Esophagus squamous epithelium (tissue), 5 donors: ENCODE measurements around the gene SPDL1. TPM values are rescaled to one million over a fixed set of nuclear protein-coding genes. Genes with fewer than 3 reads are reported as not detected.

Source experiments
- DNase-seq: peaks from one replicate; lab custom pipeline; 2025; lab: John Stamatoyannopoulos, UW
- H3K27ac ChIP-seq, 4 donors: fragments of 200-600 bp; sonication (generic); one replicate each; pipeline ENCODE4 v1.5.1; 2016 to 2019; ENCODE audit warnings: mild to moderate bottlenecking in 1 of 4
- H3K27me3 ChIP-seq, 4 donors: fragments of 200-600 bp; sonication (generic); 1 replicate in 3 of 4; 2 replicates in 1 of 4; pipeline versions ENCODE4 v1.5.1 to v1.6.0; 2017 to 2021; ENCODE audit warnings: antibody characterized with exemption in 1 of 4
- H3K36me3 ChIP-seq, 3 donors: fragments of 200-600 bp; sonication (generic); one replicate each; pipeline ENCODE4 v1.5.1; 2016 to 2019
- H3K4me1 ChIP-seq, 3 donors: fragments of 200-600 bp; sonication (generic); one replicate each; pipeline ENCODE4 v1.5.1; 2017 to 2019
- H3K4me3 ChIP-seq, 4 donors: fragments of 200-600 bp; sonication (generic); 1 replicate in 3 of 4; 2 replicates in 1 of 4; pipeline ENCODE4 v1.5.1; 2016 to 2019; ENCODE audit warnings: mild to moderate bottlenecking in 2 of 4, moderate library complexity in 1 of 4
- H3K9me3 ChIP-seq, 3 donors: fragments of 200-600 bp; sonication (generic); one replicate each; pipeline ENCODE4 v1.5.1; 2016 to 2019
- CTCF ChIP-seq, 6 experiments: fragments of 450-650 bp in 4 of 6; fragments of 200-600 bp in 2 of 6; sonication (generic) in 2 of 6; IDR thresholded peaks; one replicate each; pipeline ENCODE4 v1.5.1; 2016 to 2019; ENCODE audit warnings: antibody characterized with exemption in 6 of 6, mild to moderate bottlenecking in 4 of 6, moderate library complexity in 4 of 6
- POLR2A ChIP-seq, 4 donors: fragments of 450-650 bp; IDR thresholded peaks; one replicate each; pipeline ENCODE4 v1.6.1; 2017; ENCODE audit warnings: antibody characterized with exemption in 4 of 4, mild to moderate bottlenecking in 4 of 4, moderate library complexity in 3 of 4
- WGBS, 2 donors: methylation state at CpG; one replicate each; pipeline ENCODE4 v1.1.5; 2018; 5-methylcytosine and 5-hydroxymethylcytosine counted together
- intact Hi-C: fragments of 100-400 bp; cut with DNase I; formaldehyde crosslinking; loops from one replicate; pipeline ENCODE4 v1.15.0; 2022
- total RNA-seq, 4 donors: library from RNA; depleted of rRNA; stranded (reverse); fragments of >200 nt; gene quantifications; one replicate each; pipeline ENCODE4 v1.1.0, GENCODE V29; 2016
- donor health status: DM: yes; HTN: yes; CAD: no.

The SPDL1 gene
- total RNA-seq, 4 donors from 2014 or later = 4.9 to 26.1 (median 11.2) TPM

DNA sequence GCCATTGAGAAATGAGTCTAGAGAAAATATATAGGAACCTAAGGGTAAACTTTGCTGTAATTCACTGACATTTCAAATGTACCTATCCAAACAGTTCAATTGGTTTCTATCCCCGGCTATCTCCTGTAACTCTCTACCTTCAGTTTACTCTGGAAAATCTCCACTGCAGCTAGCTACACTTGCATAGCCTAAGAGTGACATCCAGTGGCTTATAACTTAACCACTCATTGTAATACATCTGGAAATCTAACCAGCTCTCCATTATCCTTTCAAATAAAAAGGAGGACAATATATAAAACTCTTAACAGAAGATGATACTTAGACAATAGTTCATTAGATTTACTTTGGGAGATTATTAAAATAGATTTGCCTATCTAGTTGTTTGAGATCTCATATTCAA lies 35.3 kb upstream of the SPDL1 start:
- no peak for TF ChIP-seq POLR2A (IDR thresholded peaks at IDR 0.05)
- peak in 3 of 6 experiments; percentile 7 to 31 (median 18) for TF ChIP-seq CTCF (IDR thresholded peaks at IDR 0.05)
- H3K27ac ChIP-seq = no peak overlapping the region
- peaks cover 0 to 30% (median 0%) of the 10 kb centered on the region in 4 donors for H3K27me3 ChIP-seq
- no peaks in the 10 kb centered on the region for H3K4me1 ChIP-seq
- intact Hi-C loops = no loop called here
- 8 to 19% methylated on average over 1 of the region's 1 CpG for WGBS, 2 donors
- DNase-seq = no peak
- no peaks in the 10 kb centered on the region for H3K9me3 ChIP-seq
- H3K36me3 ChIP-seq = no peaks in the 10 kb centered on the region
- H3K4me3 ChIP-seq = no peak overlapping the region

GRCh38 chr5:169549453-169550100 lies 34.0 kb upstream of the SPDL1 start:
- Histone ChIP-seq H3K27ac (no peak overlapping the region), H3K36me3 (no peaks in the 10 kb centered on the region), H3K27me3 (peaks cover 0 to 37% (median 0%) of the 10 kb centered on the region in 4 donors), H3K9me3 (no peaks in the 10 kb centered on the region), H3K4me1 (no peaks in the 10 kb centered on the region), H3K4me3 (no peak overlapping the region)
- DNase-seq = no peak
- TF ChIP-seq CTCF (IDR thresholded peaks at IDR 0.05) (no peak), POLR2A (IDR thresholded peaks at IDR 0.05) (no peak)
- intact Hi-C loops = no loop called here
- 27 to 43% methylated on average over 1 of the region's 1 CpG for whole genome bisulfite sequencing, 2 donors

GRCh38 chr5:169550227-169550626 lies 33.3 kb upstream of the SPDL1 start:
- peaks cover 0 to 35% (median 0%) of the 10 kb centered on the region in 4 donors for H3K27me3 ChIP-seq
- no peak for DNase-seq
- H3K27ac ChIP-seq = no peak overlapping the region
- H3K4me1 ChIP-seq = no peaks in the 10 kb centered on the region
- intact Hi-C loops = no loop called here
- TF ChIP-seq CTCF (IDR thresholded peaks at IDR 0.05) (no peak), POLR2A (IDR thresholded peaks at IDR 0.05) (no peak)
- no peaks in the 10 kb centered on the region for H3K36me3 ChIP-seq
- no peaks in the 10 kb centered on the region for H3K9me3 ChIP-seq
- WGBS, 2 donors = 19 to 23% methylated on average over 4 of the region's 4 CpGs
- no peak overlapping the region for H3K4me3 ChIP-seq

GRCh38 chr5:169551146-169551545 lies 32.4 kb upstream of the SPDL1 start:
- Histone ChIP-seq H3K27me3 (peaks cover 0 to 32% (median 0%) of the 10 kb centered on the region in 4 donors), H3K36me3 (no peaks in the 10 kb centered on the region), H3K4me1 (no peaks in the 10 kb centered on the region), H3K27ac (no peak overlapping the region), H3K9me3 (no peaks in the 10 kb centered on the region), H3K4me3 (no peak overlapping the region)
- TF ChIP-seq POLR2A (IDR thresholded peaks at IDR 0.05) (no peak), CTCF (IDR thresholded peaks at IDR 0.05) (no peak)
- intact Hi-C loops = no loop called here
- no peak for DNase-seq
- 82 to 88% methylated on average over 1 of the region's 1 CpG for WGBS, 2 donors

DNA sequence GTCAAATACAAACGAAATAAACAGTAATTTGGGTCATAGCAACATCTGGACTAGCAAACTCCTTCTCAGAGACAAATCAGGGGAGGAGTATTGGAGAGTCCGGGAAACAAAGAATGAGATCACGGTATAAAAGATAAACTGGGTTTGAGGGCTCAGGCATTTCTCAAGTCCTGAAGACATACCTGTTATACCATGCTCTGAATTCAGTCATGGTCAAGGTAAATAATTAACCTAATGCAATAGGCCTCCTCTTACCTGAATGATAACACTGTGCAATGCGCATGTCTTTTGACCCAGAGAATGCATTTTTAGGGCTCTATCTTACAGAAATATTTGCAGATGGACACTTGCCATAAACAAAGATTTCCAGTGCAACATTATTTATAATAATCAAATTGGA lies 31.9 kb upstream of the SPDL1 start:
- no peak for DNase-seq
- Histone ChIP-seq H3K4me3 (no peak overlapping the region), H3K27me3 (peaks cover 0 to 32% (median 0%) of the 10 kb centered on the region in 4 donors), H3K36me3 (no peaks in the 10 kb centered on the region), H3K4me1 (no peaks in the 10 kb centered on the region), H3K27ac (no peak overlapping the region), H3K9me3 (peaks cover 0 to 3% (median 0%) of the 10 kb centered on the region in 3 donors)
- no peak for TF ChIP-seq CTCF (IDR thresholded peaks at IDR 0.05)
- no peak for TF ChIP-seq POLR2A (IDR thresholded peaks at IDR 0.05)
- whole genome bisulfite sequencing, 2 donors = 43 to 49% methylated on average over 4 of the region's 4 CpGs
- intact Hi-C loops = no loop called here
